GM12878 (cell line): Measurements from ENCODE around the gene LSP1. TPM values are rescaled to one million over a fixed set of nuclear protein-coding genes. Genes with fewer than 3 reads are reported as not detected.

ENCODE experiments used
- BCL11A ChIP-seq: IDR thresholded peaks from 2 replicates; pipeline ENCODE4 v1.6.1; 2011; ENCODE audit warnings: low read depth, low read length
- CBX5 ChIP-seq: sonication (generic); IDR thresholded peaks from 2 replicates; pipeline ENCODE4 v1.6.1; 2016; ENCODE audit warnings: low read depth, moderate library complexity, mild to moderate bottlenecking, inconsistent platforms
- HDGF ChIP-seq: fragments of 450-650 bp; IDR thresholded peaks from 2 replicates; pipeline ENCODE4 v1.6.1; 2016; ENCODE audit warnings: antibody characterized with exemption
- MTA2 ChIP-seq: fragments of 450-650 bp; IDR thresholded peaks from 2 replicates; pipeline ENCODE4 v1.6.1; 2016; ENCODE audit warnings: low read depth, mild to moderate bottlenecking, moderate library complexity
- RAD51 ChIP-seq: fragments of 450-650 bp; IDR thresholded peaks from 2 replicates; pipeline ENCODE4 v1.6.1; 2016; ENCODE audit warnings: moderate library complexity, mild to moderate bottlenecking, inconsistent platforms
- TCF7 ChIP-seq: IDR thresholded peaks from 2 replicates; pipeline ENCODE4 v1.6.1; 2014; ENCODE audit warnings: antibody characterized with exemption, borderline replicate concordance
- ZNF217 ChIP-seq: fragments of 450-650 bp; IDR thresholded peaks from 2 replicates; pipeline ENCODE4 v1.6.1; 2017; ENCODE audit warnings: antibody characterized with exemption, mild to moderate bottlenecking
- polyA plus RNA-seq, 11 experiments: library from polyadenylated mRNA; depleted of rRNA in 4 of 11; unstranded in 6 of 11; stranded (reverse) in 5 of 11; fragments of >200 nt; fragmentation: Nextera tagmentation in 4 of 11; fragmentation: Illumina TruSeq in 1 of 11; extraction: Ambion mirVana in 4 of 11; extraction: Trizol in 1 of 11; gene quantifications; 1 replicate in 1 of 11; 2 replicates in 10 of 11; pipeline versions ENCODE4 v1.2.1 to v1.2.3, GENCODE V29; 2011 to 2016; ENCODE audit warnings: inconsistent platforms in 2 of 11, missing spikeins in 2 of 11, low read depth in 1 of 11
- total RNA-seq, 4 experiments: library from RNA; depleted of rRNA in 3 of 4; stranded (reverse); fragments of >200 nt in 3 of 4; fragmentation: Illumina TruSeq in 1 of 4; extraction: Trizol in 1 of 4; gene quantifications; 2 replicates each; pipeline versions ENCODE4 v1.2.1 to v1.2.3, GENCODE V29; 2013 to 2021
- TF ChIP-seq, protein P1 (sequence below): fragments of 450-650 bp; IDR thresholded peaks from 2 replicates; pipeline ENCODE4 v1.6.1; 2017; ENCODE audit warnings: mild to moderate bottlenecking, moderate library complexity
- TF ChIP-seq, protein P2 (sequence below): IDR thresholded peaks from 2 replicates; pipeline ENCODE4 v1.6.1; 2011; ENCODE audit warnings: low read depth, mild to moderate bottlenecking, low read length, moderate library complexity, borderline replicate concordance; ENCODE audit errors: extremely low read depth

LSP1 gene
- total and polyA plus RNA-seq, 10 of the 15 experiments (the other 5 are each of a cell fraction or from before 2014, with no cell fraction given), result 19.2 to 488 (median 369) TPM

DNA sequence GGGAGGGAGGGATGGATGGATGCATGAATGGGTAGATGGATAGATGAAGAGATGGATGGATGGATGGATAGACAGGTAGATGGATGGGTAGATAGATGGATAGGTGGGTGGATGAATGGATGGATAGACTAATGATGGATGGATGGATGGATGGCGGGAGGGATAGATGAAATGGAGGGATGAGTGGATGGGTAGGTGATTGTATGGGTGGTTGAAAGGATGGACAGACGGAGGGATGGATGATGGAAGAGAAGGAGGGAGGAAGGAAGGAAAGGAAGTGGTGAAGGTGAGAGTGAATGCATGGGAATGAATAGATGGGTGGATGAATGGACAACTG lies 62.9 kb downstream of the LSP1 start (continued):
- TF ChIP-seq, protein P1, sequence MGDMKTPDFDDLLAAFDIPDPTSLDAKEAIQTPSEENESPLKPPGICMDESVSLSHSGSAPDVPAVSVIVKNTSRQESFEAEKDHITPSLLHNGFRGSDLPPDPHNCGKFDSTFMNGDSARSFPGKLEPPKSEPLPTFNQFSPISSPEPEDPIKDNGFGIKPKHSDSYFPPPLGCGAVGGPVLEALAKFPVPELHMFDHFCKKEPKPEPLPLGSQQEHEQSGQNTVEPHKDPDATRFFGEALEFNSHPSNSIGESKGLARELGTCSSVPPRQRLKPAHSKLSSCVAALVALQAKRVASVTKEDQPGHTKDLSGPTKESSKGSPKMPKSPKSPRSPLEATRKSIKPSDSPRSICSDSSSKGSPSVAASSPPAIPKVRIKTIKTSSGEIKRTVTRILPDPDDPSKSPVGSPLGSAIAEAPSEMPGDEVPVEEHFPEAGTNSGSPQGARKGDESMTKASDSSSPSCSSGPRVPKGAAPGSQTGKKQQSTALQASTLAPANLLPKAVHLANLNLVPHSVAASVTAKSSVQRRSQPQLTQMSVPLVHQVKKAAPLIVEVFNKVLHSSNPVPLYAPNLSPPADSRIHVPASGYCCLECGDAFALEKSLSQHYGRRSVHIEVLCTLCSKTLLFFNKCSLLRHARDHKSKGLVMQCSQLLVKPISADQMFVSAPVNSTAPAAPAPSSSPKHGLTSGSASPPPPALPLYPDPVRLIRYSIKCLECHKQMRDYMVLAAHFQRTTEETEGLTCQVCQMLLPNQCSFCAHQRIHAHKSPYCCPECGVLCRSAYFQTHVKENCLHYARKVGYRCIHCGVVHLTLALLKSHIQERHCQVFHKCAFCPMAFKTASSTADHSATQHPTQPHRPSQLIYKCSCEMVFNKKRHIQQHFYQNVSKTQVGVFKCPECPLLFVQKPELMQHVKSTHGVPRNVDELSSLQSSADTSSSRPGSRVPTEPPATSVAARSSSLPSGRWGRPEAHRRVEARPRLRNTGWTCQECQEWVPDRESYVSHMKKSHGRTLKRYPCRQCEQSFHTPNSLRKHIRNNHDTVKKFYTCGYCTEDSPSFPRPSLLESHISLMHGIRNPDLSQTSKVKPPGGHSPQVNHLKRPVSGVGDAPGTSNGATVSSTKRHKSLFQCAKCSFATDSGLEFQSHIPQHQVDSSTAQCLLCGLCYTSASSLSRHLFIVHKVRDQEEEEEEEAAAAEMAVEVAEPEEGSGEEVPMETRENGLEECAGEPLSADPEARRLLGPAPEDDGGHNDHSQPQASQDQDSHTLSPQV, result no peak
- TF ChIP-seq CBX5 (no peak), ZNF217 (no peak), BCL11A (no peak), MTA2 (no peak), TCF7 (no peak), HDGF (peak; percentile 65; the same call in 1 of the 2 replicates), RAD51 (no peak)
- TF ChIP-seq, protein P2, sequence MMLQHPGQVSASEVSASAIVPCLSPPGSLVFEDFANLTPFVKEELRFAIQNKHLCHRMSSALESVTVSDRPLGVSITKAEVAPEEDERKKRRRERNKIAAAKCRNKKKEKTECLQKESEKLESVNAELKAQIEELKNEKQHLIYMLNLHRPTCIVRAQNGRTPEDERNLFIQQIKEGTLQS, result no peak
